NT2/D1 (cell line): ENCODE data around the gene KRT4.

Source experiments
- SUZ12 ChIP-seq: IDR thresholded peaks from 2 replicates; pipeline ENCODE4 v1.6.1; 2011; ENCODE audit not compliant: insufficient read length, insufficient read depth; ENCODE audit errors: extremely low read depth
- YY1 ChIP-seq: IDR thresholded peaks from 2 replicates; pipeline ENCODE4 v1.6.1; 2011; ENCODE audit not compliant: insufficient read length, insufficient read depth
- ZNF274 ChIP-seq: IDR thresholded peaks from 2 replicates; pipeline ENCODE4 v1.6.1; 2011; ENCODE audit warnings: mild to moderate bottlenecking, low read depth, low read length

- TF ChIP-seq SUZ12 (no peak), YY1 (no peak), ZNF274 (no peak)
Observed at GRCh38 chr12:52850681-52851080, 36.8 kb upstream of the KRT4 start.
